Activated T-helper 1 cell treated with Interleukin-2 at 50 U/mL for 16 hours (primary cell): ENCODE data around the gene CEP128.

ENCODE experiments used
- DNase-seq: peaks from one replicate; pipeline ENCODE4 v3.0.0-alpha.2; 2020; ENCODE audit warnings: low read depth

CEP128 gene

GRCh38 chr14:80941241-80942185 lies at the start of gene CEP128:
Gene CEP128 (minus strand): TSS chr14:80941738.
- peak; percentile 73 for DNase-seq

GRCh38 chr14:80988735-80989429 lies 47.3 kb upstream of the CEP128 start:
- no peak for DNase-seq

- DNase-seq: no peak
Observed at GRCh38 chr14:80988192-80988591, 46.7 kb upstream of the CEP128 start.

- peak; percentile 37 for DNase-seq
Observed at GRCh38 chr14:80987235-80988032, 45.9 kb upstream of the CEP128 start.

GRCh38 chr14:80982711-80983110 lies 41.2 kb upstream of the CEP128 start:
- DNase-seq: no peak

GRCh38 chr14:80981673-80982072 lies 40.1 kb upstream of the CEP128 start:
- no peak for DNase-seq

- DNase-seq: no peak
Observed at GRCh38 chr14:80981156-80981555, 39.6 kb upstream of the CEP128 start.

- DNase-seq: no peak
Observed at GRCh38 chr14:80979951-80980350, 38.4 kb upstream of the CEP128 start.

GRCh38 chr14:80978403-80978802 lies 36.9 kb upstream of the CEP128 start:
- no peak for DNase-seq

GRCh38 chr14:80977221-80977620 lies 35.7 kb upstream of the CEP128 start:
- no peak for DNase-seq

GRCh38 chr14:80974679-80975078 lies 33.1 kb upstream of the CEP128 start:
- no peak for DNase-seq

- no peak for DNase-seq
Observed at GRCh38 chr14:80973931-80974641, 32.5 kb upstream of the CEP128 start.

- no peak for DNase-seq
Observed at GRCh38 chr14:80965037-80965436, 23.5 kb upstream of the CEP128 start.

- DNase-seq: peak; percentile 16
Observed at GRCh38 chr14:80959496-80959895, 18.0 kb upstream of the CEP128 start.

- DNase-seq: no peak
Observed at GRCh38 chr14:80958939-80959338, 17.4 kb upstream of the CEP128 start.

- no peak for DNase-seq
Observed at GRCh38 chr14:80958226-80958625, 16.7 kb upstream of the CEP128 start.

GRCh38 chr14:80957613-80958012 lies 16.1 kb upstream of the CEP128 start:
- DNase-seq: no peak

GRCh38 chr14:80956922-80957321 lies 15.4 kb upstream of the CEP128 start:
- DNase-seq: no peak

GRCh38 chr14:80956102-80956501 lies 14.6 kb upstream of the CEP128 start:
- no peak for DNase-seq

- DNase-seq: no peak
Observed at GRCh38 chr14:80955416-80955941, 13.9 kb upstream of the CEP128 start, which contains the start of gene TSHR. Gene TSHR (plus strand): TSS chr14:80955621. CDS start chr14:80955681, 60 bp downstream.

- peak; percentile 58 for DNase-seq
Observed at GRCh38 chr14:80954687-80955299, 13.3 kb upstream of the CEP128 start.
